ENCODE data around the gene HHIPL1.
A peak's percentile ranks its signal among the peaks of the same experiment; 100 is the strongest.

The HHIPL1 gene

GRCh38 chr14:99685151-99685591 is 40.2 kb downstream of the HHIPL1 start:
- DNase-seq: no peak
- no peak for TF ChIP-seq POLR2A (IDR thresholded peaks at IDR 0.05; ENCODE audit: low read length)
- no peak for TF ChIP-seq GATA1 (IDR thresholded peaks at IDR 0.05; ENCODE audit: low read depth, low read length)

DNA sequence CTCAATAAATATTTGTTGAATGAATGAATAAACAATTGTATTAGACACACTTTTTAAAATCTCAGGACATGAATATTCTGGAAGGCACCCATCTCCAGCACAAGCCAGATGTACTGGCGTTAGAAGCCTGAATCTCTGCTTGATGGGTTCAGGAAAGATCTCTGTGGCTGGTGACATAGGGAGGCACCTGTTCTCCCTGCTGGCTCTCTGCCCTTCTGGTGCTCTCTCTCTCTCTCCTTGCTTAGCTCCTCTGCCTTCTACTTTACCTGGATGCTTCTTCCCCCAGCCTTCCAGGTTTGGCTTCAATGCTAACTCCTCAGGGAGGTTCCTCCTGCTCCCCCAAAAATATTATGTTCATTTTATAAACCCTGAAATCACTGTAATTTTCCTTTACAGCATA is 40.7 kb downstream of the HHIPL1 start:
- DNase-seq: no peak
- TF ChIP-seq GATA1 (IDR thresholded peaks at IDR 0.05; ENCODE audit: low read depth, low read length) (no peak), POLR2A (IDR thresholded peaks at IDR 0.05; ENCODE audit: low read length) (no peak)

DNA sequence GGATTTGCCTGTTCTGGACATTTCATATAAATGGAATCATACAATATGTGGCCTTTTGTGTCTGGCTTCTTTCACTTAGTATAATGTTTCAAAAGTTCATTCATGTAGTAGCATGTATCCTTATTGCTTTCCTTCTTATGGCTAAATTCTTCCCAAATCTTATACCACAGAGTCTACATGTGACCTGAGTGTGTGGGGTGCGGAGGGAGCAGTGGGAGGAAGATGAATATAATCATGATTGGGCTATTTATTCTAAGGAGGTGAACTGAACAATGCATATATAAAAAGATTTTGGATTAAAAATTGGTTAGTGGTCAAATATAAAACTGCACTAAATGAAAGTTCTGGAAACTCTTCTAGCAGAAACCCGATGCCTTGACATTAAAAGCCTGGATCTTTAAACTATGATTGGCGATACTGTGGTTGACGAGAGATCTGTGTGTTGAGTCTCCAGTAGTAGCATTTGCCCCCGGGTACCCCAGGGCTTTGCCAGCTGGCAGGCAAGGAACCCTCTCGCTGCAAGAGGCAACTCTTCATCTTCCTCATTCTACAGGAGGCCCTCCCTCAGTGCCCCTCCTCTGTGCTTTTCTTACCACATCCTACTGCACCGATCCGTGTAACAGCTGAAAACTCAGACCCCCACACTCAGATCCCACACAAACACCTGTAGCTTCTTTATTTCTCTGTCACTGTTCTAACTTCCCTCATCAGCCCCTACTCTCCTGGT is 41.8 kb downstream of the HHIPL1 start:
- no peak for DNase-seq
- TF ChIP-seq GATA1 (IDR thresholded peaks at IDR 0.05; ENCODE audit: low read depth, low read length): no peak
- TF ChIP-seq POLR2A (IDR thresholded peaks at IDR 0.05; ENCODE audit: low read length): no peak

DNA sequence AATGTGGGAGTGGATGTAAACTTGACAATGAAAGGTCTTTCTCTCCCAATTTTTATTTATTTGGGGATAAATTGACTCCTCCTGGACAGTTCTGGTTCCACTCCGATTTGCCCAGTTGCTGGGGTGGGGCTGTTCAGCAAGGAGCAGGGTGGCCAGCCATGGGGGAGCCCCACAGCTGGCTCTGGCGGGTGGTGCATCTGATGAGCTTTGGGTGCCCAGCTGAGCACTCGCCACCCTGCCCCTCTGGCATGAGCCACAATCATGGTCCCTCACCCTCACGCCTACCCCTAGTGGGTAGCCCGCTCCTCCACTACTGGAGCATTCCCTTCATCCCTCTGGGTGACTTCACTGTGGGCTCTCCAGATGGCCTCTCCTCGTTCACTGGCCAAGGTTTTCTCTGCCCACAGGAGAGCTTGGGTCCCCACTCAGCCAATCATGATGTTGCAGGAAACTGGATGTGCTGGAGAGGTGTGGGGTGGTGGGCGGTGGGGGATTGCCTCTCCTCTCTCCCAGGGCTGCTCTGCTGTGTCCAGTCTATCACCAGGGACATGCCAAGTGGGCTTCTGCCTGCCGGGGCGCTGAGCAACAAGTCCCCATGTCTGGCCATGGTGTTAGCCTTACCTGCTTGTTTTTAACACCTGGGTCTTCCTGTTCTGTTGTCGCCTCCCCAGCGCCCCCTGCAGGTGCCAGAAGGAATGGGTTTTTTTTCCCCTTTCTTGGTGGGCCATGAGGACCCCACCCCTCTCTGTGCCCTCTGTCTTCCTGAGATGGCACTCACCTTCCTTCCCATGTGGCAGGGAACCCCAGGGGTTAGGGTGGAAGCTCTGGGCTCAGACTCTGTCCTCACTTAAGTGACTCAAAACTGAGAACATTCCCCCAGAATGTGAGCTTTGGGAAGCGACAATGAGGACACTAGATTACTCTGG is 42.6 kb downstream of the HHIPL1 start:
- peak in 1 of 2 experiments; percentile 43 for DNase-seq
- no peak for TF ChIP-seq POLR2A (IDR thresholded peaks at IDR 0.05; ENCODE audit: low read length)
- no peak for TF ChIP-seq GATA1 (IDR thresholded peaks at IDR 0.05; ENCODE audit: low read depth, low read length)

GRCh38 chr14:99688210-99688581 is 43.3 kb downstream of the HHIPL1 start:
- no peak for DNase-seq
- no peak for TF ChIP-seq GATA1 (IDR thresholded peaks at IDR 0.05; ENCODE audit: low read depth, low read length)
- no peak for TF ChIP-seq POLR2A (IDR thresholded peaks at IDR 0.05; ENCODE audit: low read length)

GRCh38 chr14:99688629-99689028 is 43.7 kb downstream of the HHIPL1 start:
- DNase-seq: no peak

DNA sequence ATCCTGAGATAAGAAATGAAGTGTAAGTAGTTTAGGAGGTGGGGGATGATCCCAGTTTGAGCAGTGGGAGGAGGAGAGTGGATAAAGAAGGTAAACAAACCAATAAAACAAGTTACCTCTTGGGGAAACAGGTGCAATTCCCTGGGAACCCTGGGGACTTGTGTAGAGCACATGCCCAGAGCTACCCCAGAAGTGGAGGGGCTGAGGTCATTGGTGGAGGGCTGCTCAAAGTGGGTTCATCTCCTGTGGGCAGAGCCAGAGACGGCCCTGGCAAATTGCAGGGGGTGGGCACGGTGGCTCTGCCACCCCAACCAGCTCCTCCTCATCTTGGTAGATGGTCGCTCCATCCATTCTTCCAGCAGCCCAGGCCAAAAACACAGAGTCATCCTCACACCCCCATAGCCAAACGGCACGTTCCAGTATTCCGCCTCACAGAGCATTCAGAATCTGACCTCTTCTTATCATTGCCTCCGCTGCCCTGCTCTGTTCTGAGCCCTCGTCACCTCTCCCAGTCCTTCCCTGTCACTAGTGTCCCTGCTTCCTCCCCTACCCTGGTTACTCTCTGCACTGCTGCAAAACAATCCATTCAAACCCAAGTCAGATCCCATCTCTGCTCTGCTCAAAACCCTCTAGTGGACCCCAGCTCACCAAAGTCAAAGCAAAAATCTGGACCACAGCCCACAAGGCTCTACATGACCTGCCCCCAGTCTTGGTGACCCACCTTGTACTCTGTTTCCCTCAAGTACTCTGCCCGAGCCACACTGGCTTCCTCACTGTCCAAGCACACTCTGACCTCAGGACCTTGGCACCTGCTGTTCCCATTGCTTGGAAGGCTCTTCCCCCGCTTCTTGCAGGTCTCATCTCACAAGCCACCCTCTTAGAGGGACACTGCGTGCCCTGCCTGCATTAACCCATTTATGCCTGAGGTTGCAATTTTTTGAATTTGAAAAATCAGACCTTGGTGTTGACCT is 44.6 kb downstream of the HHIPL1 start:
- TF ChIP-seq GATA1 (IDR thresholded peaks at IDR 0.05; ENCODE audit: low read depth, low read length) (no peak), POLR2A (IDR thresholded peaks at IDR 0.05; ENCODE audit: low read length) (no peak)
- no peak for DNase-seq

More at GRCh38 chr14:99688629-99689028, 43.7 kb downstream of the HHIPL1 start:
- TF ChIP-seq GATA1 (IDR thresholded peaks at IDR 0.05; ENCODE audit: low read depth, low read length): no peak
- TF ChIP-seq POLR2A (IDR thresholded peaks at IDR 0.05; ENCODE audit: low read length): no peak

GRCh38 chr14:99690636-99691035 is 45.7 kb downstream of the HHIPL1 start:
- TF ChIP-seq POLR2A (IDR thresholded peaks at IDR 0.05; ENCODE audit: low read length) (no peak), GATA1 (IDR thresholded peaks at IDR 0.05; ENCODE audit: low read depth, low read length) (no peak)
- DNase-seq: no peak

GRCh38 chr14:99691111-99691885 is 46.4 kb downstream of the HHIPL1 start:
- DNase-seq: no peak
- TF ChIP-seq POLR2A (IDR thresholded peaks at IDR 0.05; ENCODE audit: low read length) (no peak), GATA1 (IDR thresholded peaks at IDR 0.05; ENCODE audit: low read depth, low read length) (no peak)

DNA sequence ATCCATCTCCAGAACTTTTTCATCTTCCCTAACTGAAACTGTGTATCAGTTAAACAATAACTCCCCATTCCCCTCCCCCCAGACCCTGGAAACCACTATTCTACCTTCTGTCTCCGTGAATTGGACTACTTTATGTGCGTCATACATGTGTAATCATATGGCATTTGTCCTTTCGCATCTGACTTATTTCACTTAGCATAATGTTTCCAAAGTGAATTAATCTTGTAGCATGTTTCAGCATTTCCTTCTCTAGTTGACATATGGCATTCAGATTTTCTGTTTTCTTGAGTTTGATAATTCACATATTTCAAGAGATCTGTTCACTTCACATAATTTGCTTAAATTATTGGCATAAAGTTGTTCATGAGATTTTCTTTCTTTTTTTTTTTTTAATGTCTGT is 49.0 kb downstream of the HHIPL1 start:
- no peak for DNase-seq
- TF ChIP-seq POLR2A (IDR thresholded peaks at IDR 0.05; ENCODE audit: low read length) (no peak), GATA1 (IDR thresholded peaks at IDR 0.05; ENCODE audit: low read depth, low read length) (no peak)

DNA sequence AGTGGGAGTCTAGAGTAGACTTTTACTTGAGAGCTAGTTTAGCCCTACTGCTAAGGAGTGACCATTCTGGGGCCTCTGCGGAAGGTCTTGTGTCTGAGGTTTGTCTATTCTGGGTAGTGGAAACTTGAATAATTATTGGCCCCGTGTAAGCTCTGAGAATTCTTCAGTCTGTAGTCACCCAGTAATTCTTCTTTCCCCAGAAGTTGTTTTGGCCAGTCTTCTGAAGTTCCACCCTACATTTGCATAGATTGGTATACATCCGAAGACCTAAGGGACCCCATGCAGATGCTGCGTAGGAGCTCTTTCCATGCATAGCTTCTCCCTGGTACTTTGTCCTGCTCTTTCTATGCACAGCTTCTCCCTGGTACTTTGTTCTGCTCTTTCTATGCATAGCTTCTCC is 52.0 kb downstream of the HHIPL1 start:
- no peak for DNase-seq
- TF ChIP-seq POLR2A (IDR thresholded peaks at IDR 0.05; ENCODE audit: low read length) (no peak), GATA1 (IDR thresholded peaks at IDR 0.05; ENCODE audit: low read depth, low read length) (no peak)

GRCh38 chr14:99698236-99698635 is 53.3 kb downstream of the HHIPL1 start:
- no peak for DNase-seq
- TF ChIP-seq POLR2A (IDR thresholded peaks at IDR 0.05; ENCODE audit: low read length): no peak
- no peak for TF ChIP-seq GATA1 (IDR thresholded peaks at IDR 0.05; ENCODE audit: low read depth, low read length)

GRCh38 chr14:99698642-99699041 is 53.7 kb downstream of the HHIPL1 start:
- TF ChIP-seq GATA1 (IDR thresholded peaks at IDR 0.05; ENCODE audit: low read depth, low read length) (no peak), POLR2A (IDR thresholded peaks at IDR 0.05; ENCODE audit: low read length) (no peak)
- DNase-seq: no peak

Data from erythroblast (primary cell).